Measurements from ENCODE around the gene CCDC187. TPM values are rescaled to one million over a fixed set of nuclear protein-coding genes. Genes with fewer than 3 reads are reported as not detected.

CCDC187 gene
- total RNA-seq, 6 experiments from 2014 or later = 0.09 to 0.80 (median 0.62) TPM; not detected in 3

GRCh38 chr9:136349546-136349945 is 45.7 kb upstream of the CCDC187 start:
- WGBS (ENCODE audit: insufficient coverage, low coverage, low lambda C conversion rate, missing lambda C conversion rate) = no CpG with 5 or more reads among the region's 24 CpGs
- H3K4me3 ChIP-seq = no peak overlapping the region
- no peak for ATAC-seq
- intact Hi-C loops (cut with DNase I) = loop anchor here in 1 of 2 donors (10.0 kb wide), 1 partner anchor 295 kb away; no protein-coding TSS in a partner anchor
- no peaks in the 10 kb centered on the region for H3K4me1 ChIP-seq
- no peaks in the 10 kb centered on the region for H3K36me3 ChIP-seq
- H3K9me3 ChIP-seq = no peaks in the 10 kb centered on the region
- H3K27ac ChIP-seq = no peak overlapping the region
- no peak for TF ChIP-seq POLR2A (IDR thresholded peaks at IDR 0.05)
- no peak for TF ChIP-seq CTCF (IDR thresholded peaks at IDR 0.05)
- DNase-seq = no peak
- H3K27me3 ChIP-seq = no peaks in the 10 kb centered on the region

- Histone ChIP-seq H3K4me3 (no peak overlapping the region), H3K36me3 (no peaks in the 10 kb centered on the region), H3K27me3 (no peaks in the 10 kb centered on the region), H3K27ac (no peak overlapping the region), H3K4me1 (no peaks in the 10 kb centered on the region), H3K9me3 (no peaks in the 10 kb centered on the region)
- intact Hi-C loops (cut with DNase I) = loop anchor here in 1 of 2 donors (10.0 kb wide), 1 partner anchor 296 kb away; no protein-coding TSS in a partner anchor
- no peak for TF ChIP-seq CTCF (IDR thresholded peaks at IDR 0.05)
- no peak for TF ChIP-seq POLR2A (IDR thresholded peaks at IDR 0.05)
- ATAC-seq = no peak
- no CpG with 5 or more reads among the region's 14 CpGs for WGBS (ENCODE audit: insufficient coverage, low coverage, low lambda C conversion rate, missing lambda C conversion rate)
- no peak for DNase-seq
Observed at GRCh38 chr9:136348691-136349090, 44.8 kb upstream of the CCDC187 start.

GRCh38 chr9:136347472-136348256 is 43.8 kb upstream of the CCDC187 start:
- no peak for DNase-seq
- Histone ChIP-seq H3K27ac (no peak overlapping the region), H3K4me3 (no peak overlapping the region), H3K27me3 (no peaks in the 10 kb centered on the region), H3K4me1 (no peaks in the 10 kb centered on the region), H3K9me3 (no peaks in the 10 kb centered on the region), H3K36me3 (no peaks in the 10 kb centered on the region)
- ATAC-seq = no peak
- intact Hi-C loops (cut with DNase I) = loop anchor here in 1 of 2 donors (10.0 kb wide), 1 partner anchor 297 kb away; no protein-coding TSS in a partner anchor
- no peak for TF ChIP-seq CTCF (IDR thresholded peaks at IDR 0.05)
- no peak for TF ChIP-seq POLR2A (IDR thresholded peaks at IDR 0.05)
- 71% methylated on average over 7 of the region's 34 CpGs for WGBS (ENCODE audit: insufficient coverage, low coverage, low lambda C conversion rate, missing lambda C conversion rate)

GRCh38 chr9:136346927-136347465 is 43.1 kb upstream of the CCDC187 start:
- Histone ChIP-seq H3K4me1 (no peaks in the 10 kb centered on the region), H3K27me3 (no peaks in the 10 kb centered on the region), H3K27ac (no peak overlapping the region), H3K9me3 (no peaks in the 10 kb centered on the region), H3K4me3 (no peak overlapping the region), H3K36me3 (no peaks in the 10 kb centered on the region)
- intact Hi-C loops (cut with DNase I) = loop anchor here in 1 of 2 donors (10.0 kb wide), 1 partner anchor 298 kb away; no protein-coding TSS in a partner anchor
- ATAC-seq = no peak
- DNase-seq = no peak
- no CpG with 5 or more reads among the region's 20 CpGs for WGBS (ENCODE audit: insufficient coverage, low coverage, low lambda C conversion rate, missing lambda C conversion rate)
- no peak for TF ChIP-seq CTCF (IDR thresholded peaks at IDR 0.05)
- no peak for TF ChIP-seq POLR2A (IDR thresholded peaks at IDR 0.05)

Measured in right lobe of liver (tissue), 6 donors.